GM19467 (cell line): ENCODE data around the gene DOCK3.
A peak's percentile ranks its signal among the peaks of the same experiment; 100 is the strongest.
"Not testable (repeated sequence)": the region's sequence is repeated elsewhere in the genome, so short reads cannot be mapped to it uniquely, and the experiment has no call there.

ENCODE experiments used
- ATAC-seq: cut with Tn5 transposase; IDR thresholded peaks from one replicate; pipeline ENCODE4 v1.9.1; 2021; ENCODE audit warnings: mild to moderate bottlenecking, moderate library complexity; ENCODE audit not compliant: unreplicated experiment

The DOCK3 gene

DNA sequence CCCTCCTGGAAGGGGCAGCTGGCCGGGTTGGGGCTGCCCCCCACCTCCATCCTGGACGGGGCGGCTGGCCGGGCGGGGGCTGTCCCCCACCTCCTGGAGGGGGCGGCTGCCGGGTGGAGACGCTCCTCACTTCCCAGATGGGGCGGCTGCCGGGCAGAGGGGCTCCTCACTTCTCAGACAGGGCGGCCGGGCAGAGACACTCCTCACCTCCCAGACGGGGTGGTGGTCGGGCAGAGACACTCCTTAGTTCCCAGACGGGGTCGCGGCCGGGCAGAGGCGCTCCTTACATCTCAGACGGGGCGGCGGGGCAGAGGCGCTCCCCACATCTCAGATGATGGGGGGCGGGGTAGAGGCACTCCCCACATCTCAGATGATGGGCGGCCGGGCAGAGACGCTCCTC is 129.1 kb downstream of the DOCK3 start:
- ATAC-seq, result not testable (repeated sequence)

- ATAC-seq, result not testable (repeated sequence)
These were observed 129.6 kb downstream of the DOCK3 start for GRCh38 chr3:50804376-50804775.

DNA sequence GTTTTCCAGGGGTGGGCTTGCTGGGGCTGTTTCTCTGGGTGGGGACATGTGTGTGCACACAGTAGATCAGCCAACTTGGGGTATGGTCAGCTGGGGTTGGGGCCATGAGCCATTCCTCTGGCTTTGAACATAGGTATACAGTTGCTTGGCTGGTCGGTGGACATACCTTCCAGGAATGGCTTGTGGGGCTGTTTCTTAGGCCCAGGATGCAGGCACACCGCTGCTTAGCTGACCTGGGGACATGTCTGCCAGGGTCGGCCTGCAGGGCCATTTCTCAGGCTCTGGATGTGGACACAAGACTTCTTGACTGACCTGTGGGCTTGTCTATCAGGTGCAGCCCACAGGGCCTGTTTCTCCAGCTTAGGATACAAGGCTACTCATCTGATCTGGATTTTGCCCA is 130.6 kb downstream of the DOCK3 start:
- ATAC-seq, result no peak

DNA sequence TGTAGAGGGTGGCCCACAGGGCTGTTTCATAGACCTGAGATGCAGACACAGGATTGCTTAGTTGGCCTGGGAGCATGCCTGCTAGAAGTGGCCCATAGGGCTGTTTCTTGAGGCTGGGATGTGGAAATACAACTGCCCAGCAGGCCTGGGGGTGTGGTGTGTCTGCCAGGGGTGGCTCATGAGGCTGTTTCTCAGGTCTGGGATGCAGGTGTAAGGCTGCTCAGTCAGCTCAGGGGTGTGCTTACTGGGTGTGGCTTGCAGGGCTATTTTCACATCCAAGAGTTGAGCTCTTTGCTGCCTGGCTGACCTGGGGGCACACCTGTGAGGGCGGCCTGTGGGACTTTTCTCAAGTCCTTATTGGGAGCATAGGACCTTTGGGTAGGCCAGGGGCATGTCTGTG is 131.3 kb downstream of the DOCK3 start:
- no peak for ATAC-seq

- no peak for ATAC-seq
These were observed 132.1 kb downstream of the DOCK3 start for GRCh38 chr3:50806806-50807205.

DNA sequence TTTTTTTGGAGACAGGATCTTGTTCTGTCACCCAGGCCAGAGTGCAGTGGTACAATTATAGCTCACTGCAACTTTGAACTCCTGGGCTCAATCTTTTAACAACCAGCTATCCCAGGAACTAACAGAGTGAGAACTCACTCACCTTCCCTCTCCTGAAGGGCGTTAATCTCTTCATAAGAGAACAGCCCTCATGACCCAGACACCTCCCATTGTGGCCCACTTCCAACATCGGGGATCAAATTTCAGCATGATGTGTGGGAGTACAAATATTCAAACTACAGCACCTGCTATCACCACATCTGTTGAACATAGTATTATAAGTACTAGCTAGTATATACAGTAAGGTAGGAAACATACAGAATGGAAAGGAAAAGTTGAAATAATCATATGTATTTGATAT is 132.5 kb downstream of the DOCK3 start:
- ATAC-seq, result no peak

GRCh38 chr3:50811893-50812292 is 137.2 kb downstream of the DOCK3 start:
- no peak for ATAC-seq

DNA sequence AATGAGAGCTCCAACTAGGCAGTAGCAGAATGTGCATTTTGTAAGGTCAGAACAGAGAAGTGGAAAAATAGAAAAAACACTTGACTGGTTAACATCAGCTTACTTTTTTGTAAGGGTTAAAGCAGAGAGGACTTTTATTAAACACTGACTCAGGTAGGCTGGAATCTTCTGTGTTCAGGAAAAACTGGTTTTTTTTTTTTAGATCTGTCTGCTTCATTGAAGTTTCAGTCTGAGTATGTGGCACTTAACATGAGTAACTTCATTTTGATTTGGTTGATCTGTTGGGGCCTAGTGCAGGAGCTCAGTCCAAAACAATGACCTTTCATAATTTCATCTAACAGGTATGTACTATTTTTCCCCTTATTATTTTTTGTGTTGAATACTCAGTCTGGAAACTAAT is 141.1 kb downstream of the DOCK3 start:
- ATAC-seq, result no peak

DNA sequence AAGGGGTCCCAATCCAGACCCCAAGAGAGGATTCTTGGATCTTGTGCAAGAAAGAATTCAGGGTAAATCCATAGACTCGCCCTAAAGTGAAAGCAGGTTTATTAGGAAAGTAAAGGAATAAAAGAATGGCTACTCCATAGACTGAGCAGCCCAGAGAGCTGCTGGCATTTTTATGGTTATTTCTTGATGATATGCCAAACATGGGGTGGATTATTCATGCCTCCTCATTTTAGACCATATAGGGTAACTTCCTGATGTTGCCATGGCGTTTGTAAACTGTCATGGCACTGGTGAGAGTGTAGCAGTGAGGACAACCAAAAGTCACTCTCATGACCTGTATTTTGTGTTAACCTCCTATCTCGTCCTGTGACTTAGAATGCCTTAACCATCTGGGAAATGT is 142.2 kb downstream of the DOCK3 start:
- no peak for ATAC-seq

- no peak for ATAC-seq
These were observed 143.2 kb downstream of the DOCK3 start for GRCh38 chr3:50817756-50818529.

DNA sequence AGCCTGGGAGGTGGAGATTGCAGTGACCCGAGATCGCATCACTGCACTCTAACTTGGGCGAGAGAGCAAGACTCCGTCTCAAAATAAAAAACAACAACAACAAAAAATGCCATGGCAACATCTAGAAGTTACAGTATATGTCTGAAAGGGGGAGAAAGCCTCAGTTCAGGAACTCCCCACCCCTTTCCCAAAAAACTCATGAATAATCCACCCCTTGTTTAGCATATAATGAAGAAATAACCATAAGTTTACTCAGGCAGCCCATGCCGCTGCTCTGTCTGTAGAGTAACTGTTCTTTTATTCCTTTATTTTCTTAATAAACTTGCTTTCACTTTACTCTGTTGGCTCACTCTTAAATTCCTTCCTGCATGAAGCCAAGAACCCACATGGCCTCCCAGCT is 145.2 kb downstream of the DOCK3 start:
- no peak for ATAC-seq

DNA sequence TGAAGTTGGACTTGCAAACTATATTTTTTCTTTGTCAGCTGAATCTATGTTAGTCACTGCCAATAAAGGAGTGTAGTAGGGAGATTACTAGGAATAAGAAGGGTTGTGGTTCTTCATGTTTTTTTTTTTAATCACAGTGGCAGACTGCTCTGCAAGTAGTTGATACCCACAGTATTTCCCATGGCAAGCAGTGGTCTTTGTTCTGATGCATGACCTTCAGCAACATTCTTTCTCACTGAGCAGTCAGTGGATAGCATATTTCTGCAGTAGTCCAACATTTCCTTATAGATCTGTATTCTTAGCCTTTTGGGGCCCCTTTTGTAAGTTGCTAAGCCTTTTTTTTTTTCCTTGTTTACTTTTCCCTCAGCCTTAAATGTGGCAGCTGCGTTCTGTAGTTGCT is 151.1 kb downstream of the DOCK3 start:
- ATAC-seq, result no peak

DNA sequence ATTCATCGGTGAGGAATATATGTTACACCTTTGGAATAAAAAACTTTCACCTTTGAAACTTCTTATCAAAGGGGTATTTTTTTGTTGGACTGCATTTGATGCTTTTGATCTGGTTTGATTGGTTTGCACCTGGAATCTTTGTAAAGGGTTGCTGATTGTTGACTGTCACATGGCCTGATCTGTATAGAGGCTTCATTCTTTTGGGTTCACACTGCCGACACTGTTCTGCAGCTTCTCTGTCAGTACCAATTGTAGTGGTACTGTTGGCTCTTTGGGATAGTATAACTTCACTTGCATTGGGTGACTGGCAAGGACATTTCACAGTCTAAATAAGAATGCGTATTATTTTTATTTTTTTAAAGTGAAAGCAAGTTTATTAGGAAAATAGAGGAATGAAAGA is 155.7 kb downstream of the DOCK3 start:
- ATAC-seq, result no peak

- ATAC-seq, result not testable (repeated sequence)
These were observed 156.3 kb downstream of the DOCK3 start for GRCh38 chr3:50831009-50831408.

GRCh38 chr3:50840983-50841489 is 166.3 kb downstream of the DOCK3 start:
- ATAC-seq, result no peak

DNA sequence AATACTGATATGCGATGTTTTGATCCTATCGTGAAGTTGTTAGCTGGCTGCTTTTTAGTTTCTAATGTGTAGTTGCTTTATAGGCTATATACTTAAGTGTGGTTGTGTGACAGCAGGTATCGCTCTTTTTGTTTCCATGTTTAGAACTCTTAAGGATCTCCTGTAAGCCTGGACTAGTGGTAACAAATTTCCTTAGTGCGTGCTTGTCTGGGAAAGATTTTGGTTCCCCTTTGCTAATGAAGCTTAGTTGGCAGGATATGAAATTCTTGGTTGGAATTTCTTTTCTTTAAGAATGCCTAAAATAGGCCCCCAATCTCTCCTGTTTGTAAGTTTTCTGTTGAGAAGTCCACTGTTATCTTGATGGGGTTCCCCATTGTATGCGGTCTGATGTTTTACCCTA is 173.6 kb downstream of the DOCK3 start:
- ATAC-seq, result no peak

DNA sequence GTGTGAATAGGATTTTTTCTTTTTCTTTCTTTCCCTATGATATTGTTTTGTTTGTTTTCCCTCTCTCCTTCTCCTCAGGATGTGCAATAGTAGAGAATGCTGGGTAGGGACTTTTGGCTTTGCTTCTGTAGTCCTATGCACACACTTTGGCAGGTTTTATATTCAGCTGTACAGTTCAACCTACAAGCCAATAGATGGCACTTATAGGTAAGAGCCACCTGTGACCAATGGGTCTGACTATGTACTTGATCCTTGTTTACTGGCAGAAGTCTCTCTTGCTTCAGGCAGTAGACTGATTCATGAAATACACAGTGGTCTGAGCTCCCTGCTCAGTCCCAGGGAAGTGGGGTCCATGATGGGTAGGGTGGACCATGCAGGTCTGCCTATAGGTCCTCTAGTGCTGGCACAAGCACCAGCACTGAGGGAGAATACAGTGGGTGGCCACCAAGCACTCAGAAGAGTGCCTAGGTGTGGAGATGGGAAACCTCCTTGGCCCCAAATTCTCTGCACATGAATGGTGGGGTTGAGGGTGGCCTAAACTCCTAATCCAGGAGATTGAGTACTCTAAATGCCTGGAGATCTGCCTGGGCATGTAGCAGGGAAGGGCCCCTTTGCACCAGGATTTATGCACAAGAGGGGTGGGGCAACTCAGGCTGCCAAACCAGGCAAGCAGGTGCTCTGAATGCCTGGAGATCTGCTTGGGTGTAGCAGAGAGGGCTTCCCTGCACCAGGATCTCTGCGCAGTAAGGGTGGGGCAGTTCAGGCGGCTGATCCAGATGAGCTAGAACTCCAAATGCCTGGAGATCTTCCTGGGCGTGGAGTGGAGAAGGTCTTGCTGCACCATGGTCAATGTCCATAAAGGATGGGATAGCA is 176.1 kb downstream of the DOCK3 start:
- no peak for ATAC-seq

DNA sequence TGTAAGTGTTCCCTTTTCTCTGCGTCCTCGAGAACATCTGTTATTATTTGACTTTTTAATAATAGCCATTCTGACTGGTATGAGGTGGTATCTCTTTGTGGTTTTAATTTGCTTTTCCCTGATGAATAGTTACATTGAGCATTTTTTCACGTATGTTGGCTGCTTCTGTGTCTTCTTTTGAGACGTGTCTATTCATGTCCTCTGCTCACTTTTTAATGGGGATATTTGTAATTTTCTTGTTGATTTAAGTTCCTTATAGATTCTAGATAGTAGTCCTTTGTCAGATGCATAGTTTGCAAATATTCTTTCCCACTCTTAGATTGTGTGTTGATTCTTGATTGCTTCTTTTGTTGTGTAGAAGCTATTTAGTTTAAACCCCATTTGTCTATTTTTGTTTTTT is 179.2 kb downstream of the DOCK3 start:
- ATAC-seq, result no peak

DNA sequence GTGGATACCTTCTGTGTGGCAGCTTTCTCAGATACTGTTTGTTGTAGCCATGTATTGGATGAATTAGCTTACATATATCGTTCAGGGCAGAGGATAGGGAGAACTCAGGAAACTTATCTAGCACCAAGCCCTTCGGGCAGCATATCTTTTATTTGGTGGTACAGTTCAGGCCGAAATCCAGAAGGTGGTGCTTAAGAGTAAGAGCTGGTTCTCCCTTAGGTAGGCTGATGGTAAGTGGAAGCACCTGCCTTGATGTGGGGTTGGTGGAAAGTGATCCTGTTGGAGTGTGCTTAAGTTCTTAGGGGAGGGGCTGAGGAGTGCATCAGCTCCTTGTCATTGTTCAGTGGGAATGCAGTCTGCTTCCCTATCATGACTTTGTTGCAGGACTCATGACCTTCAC is 187.5 kb downstream of the DOCK3 start:
- ATAC-seq, result no peak

DNA sequence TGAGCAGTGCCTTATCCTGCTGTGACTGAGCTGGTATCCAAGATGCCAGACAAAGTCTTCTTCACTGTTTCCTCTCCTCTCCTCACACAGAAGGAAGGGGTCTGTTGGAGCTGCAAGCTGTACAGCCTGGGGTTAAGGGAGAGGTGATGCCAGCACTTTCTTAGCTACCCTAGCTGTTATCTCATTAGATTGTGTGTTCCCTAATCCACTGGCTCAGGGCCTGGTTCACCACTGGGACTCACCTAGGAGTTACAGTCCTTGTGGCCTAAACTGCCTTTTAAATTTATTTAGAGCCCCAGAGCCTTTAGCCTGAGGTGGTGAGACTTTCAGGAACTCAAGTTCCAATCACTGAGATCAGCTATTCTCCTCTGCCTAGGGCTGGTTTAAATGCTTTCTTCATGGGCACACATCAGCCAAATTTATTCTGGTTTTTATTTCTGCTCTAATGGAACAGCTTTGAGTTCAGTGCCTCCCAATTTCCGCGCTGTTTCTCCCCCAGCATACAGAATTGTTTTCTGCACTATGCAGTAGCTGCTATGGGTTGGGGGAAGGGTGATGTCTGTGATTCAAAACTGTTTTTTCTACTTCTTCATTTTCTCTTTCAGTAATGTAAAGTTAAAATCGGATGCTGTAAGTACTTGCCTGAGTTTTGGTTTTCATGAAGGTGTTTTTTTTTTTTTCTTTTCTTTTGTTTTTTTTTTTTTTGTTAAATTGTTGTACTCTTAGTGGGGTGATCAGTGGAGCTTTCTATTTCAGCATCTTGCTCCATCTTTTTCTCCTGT is 198.8 kb downstream of the DOCK3 start:
- peak; percentile 71 for ATAC-seq

DNA sequence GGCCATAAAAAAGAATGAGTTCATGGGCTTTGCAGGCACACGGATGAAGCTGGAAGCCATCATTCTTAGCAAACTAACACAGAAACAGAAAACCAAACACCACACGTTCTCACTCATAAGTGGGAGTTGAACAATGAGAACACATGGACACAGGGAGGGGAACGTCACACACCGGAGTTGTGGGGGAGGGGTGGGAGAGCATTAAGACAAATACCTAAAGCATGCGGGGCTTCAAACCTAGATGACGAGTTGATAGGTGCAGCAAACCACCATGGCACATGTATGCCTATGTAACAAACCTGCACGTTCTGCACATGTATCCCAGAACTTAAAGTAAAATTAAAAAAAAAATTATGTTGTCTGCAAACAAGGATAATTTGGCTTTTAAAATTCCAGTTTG is 200.1 kb downstream of the DOCK3 start:
- not testable (repeated sequence) for ATAC-seq
